Germinal center (tissue), 1 donor: ENCODE results near the gene CYYR1.

Source experiments
- DNase-seq: peaks from one replicate; pipeline ENCODE4 v3.0.0; 2012; ENCODE audit warnings: mixed read lengths, low spot score

CYYR1 gene

GRCh38 chr21:26572702-26573381 lies at the start of gene CYYR1:
TSS of gene CYYR1 (minus strand) at chr21:26573286. CDS start at chr21:26572940, 346 bp downstream.
- no peak for DNase-seq

GRCh38 chr21:26617176-26617575 lies 44.1 kb upstream of the CYYR1 start:
- no peak for DNase-seq

- no peak for DNase-seq
These were observed 41.2 kb upstream of the CYYR1 start for GRCh38 chr21:26614251-26614650.

GRCh38 chr21:26599261-26599660 lies 26.2 kb upstream of the CYYR1 start:
- DNase-seq, result no peak

- no peak for DNase-seq
These were observed 24.9 kb upstream of the CYYR1 start for GRCh38 chr21:26597981-26598380.

GRCh38 chr21:26597031-26597430 lies 23.9 kb upstream of the CYYR1 start:
- DNase-seq, result no peak

- DNase-seq, result no peak
These were observed 22.9 kb upstream of the CYYR1 start for GRCh38 chr21:26595971-26596370.

- no peak for DNase-seq
These were observed 20.7 kb upstream of the CYYR1 start for GRCh38 chr21:26593800-26594199.

GRCh38 chr21:26591543-26591942 lies 18.5 kb upstream of the CYYR1 start:
- DNase-seq, result no peak

GRCh38 chr21:26588446-26588845 lies 15.4 kb upstream of the CYYR1 start:
- no peak for DNase-seq

GRCh38 chr21:26587736-26588201 lies 14.7 kb upstream of the CYYR1 start:
- no peak for DNase-seq

- no peak for DNase-seq
These were observed 10.7 kb upstream of the CYYR1 start for GRCh38 chr21:26583769-26584168.

- no peak for DNase-seq
These were observed 8.7 kb upstream of the CYYR1 start for GRCh38 chr21:26581818-26582217.

GRCh38 chr21:26572076-26572701 lies 897 bp downstream of the CYYR1 start:
- no peak for DNase-seq

GRCh38 chr21:26570203-26570602 lies 2.9 kb downstream of the CYYR1 start:
- no peak for DNase-seq

- DNase-seq, result no peak
These were observed 7.5 kb downstream of the CYYR1 start for GRCh38 chr21:26565546-26565945.

GRCh38 chr21:26565111-26565510 lies 8.0 kb downstream of the CYYR1 start:
- no peak for DNase-seq

- no peak for DNase-seq
These were observed 9.1 kb downstream of the CYYR1 start for GRCh38 chr21:26563856-26564503.

- DNase-seq, result no peak
These were observed 12.5 kb downstream of the CYYR1 start for GRCh38 chr21:26560612-26561011.

GRCh38 chr21:26559099-26559498 lies 14.0 kb downstream of the CYYR1 start:
- DNase-seq, result no peak

GRCh38 chr21:26557106-26557505 lies 16.0 kb downstream of the CYYR1 start:
- DNase-seq, result no peak

- no peak for DNase-seq
These were observed 17.4 kb downstream of the CYYR1 start for GRCh38 chr21:26555540-26556146.

GRCh38 chr21:26554365-26554764 lies 18.7 kb downstream of the CYYR1 start:
- no peak for DNase-seq
